H1 (cell line): ENCODE results near the gene ITGAE. TPM values are rescaled to one million over a fixed set of nuclear protein-coding genes. Genes with fewer than 3 reads are reported as not detected.

Experiments
- BACH1 ChIP-seq: IDR thresholded peaks from 2 replicates; pipeline ENCODE4 v1.6.1; 2012; ENCODE audit warnings: low read length, improper control_type of control experiment
- BRCA1 ChIP-seq: IDR thresholded peaks from 2 replicates; pipeline ENCODE4 v1.6.1; 2012; ENCODE audit warnings: low read depth, low read length, improper control_type of control experiment
- CBX5 ChIP-seq: fragments of 300-800, 300-1000 bp; sonication (generic); IDR thresholded peaks from 2 replicates; pipeline ENCODE4 v1.7.1; 2016; ENCODE audit warnings: antibody characterized with exemption, low read length, low read depth
- CBX8 ChIP-seq: fragments of 300-800, 300-1000 bp; sonication (generic); IDR thresholded peaks from 2 replicates; pipeline ENCODE4 v1.7.1; 2016; ENCODE audit warnings: low read depth, low read length, borderline replicate concordance
- HDAC2 ChIP-seq, 2 experiments: fragments of 300-600 bp in 1 of 2; sonication (generic) in 1 of 2; IDR thresholded peaks; 2 replicates each; pipeline ENCODE4 v1.6.1; 2011 to 2012; ENCODE audit warnings: low read depth in 2 of 2, low read length in 2 of 2, mild to moderate bottlenecking in 2 of 2, moderate library complexity in 2 of 2, borderline replicate concordance in 1 of 2, inconsistent platforms in 1 of 2
- JUN ChIP-seq: IDR thresholded peaks from 2 replicates; pipeline ENCODE4 v1.6.1; 2011; ENCODE audit warnings: low read depth, mild to moderate bottlenecking, improper control_type of control experiment, low read length
- JUND ChIP-seq: IDR thresholded peaks from 2 replicates; pipeline ENCODE4 v1.6.1; 2011; ENCODE audit warnings: mild to moderate bottlenecking, improper control_type of control experiment, low read length
- NRF1 ChIP-seq: IDR thresholded peaks from 2 replicates; pipeline ENCODE4 v1.6.1; 2011; ENCODE audit warnings: mild to moderate bottlenecking, low read depth, low read length, improper control_type of control experiment
- POU5F1 ChIP-seq: IDR thresholded peaks from 2 replicates; pipeline ENCODE4 v1.6.1; 2011; ENCODE audit warnings: low read depth, mild to moderate bottlenecking, low read length, moderate library complexity
- RAD21 ChIP-seq, 2 experiments: IDR thresholded peaks in 1 of 2; conservative IDR thresholded peaks in 1 of 2; 2 replicates each; pipeline ENCODE4 v1.6.1; 2011; ENCODE audit warnings: low read depth in 2 of 2, low read length in 2 of 2, improper control_type of control experiment in 1 of 2, inconsistent platforms in 1 of 2, mild to moderate bottlenecking in 1 of 2, moderate library complexity in 1 of 2
- RFX5 ChIP-seq: IDR thresholded peaks from 2 replicates; pipeline ENCODE4 v1.6.1; 2011; ENCODE audit warnings: low read depth, low read length, improper control_type of control experiment, borderline replicate concordance
- SIN3A ChIP-seq, 2 experiments: IDR thresholded peaks in 1 of 2; conservative IDR thresholded peaks in 1 of 2; 2 replicates each; pipeline ENCODE4 v1.6.1; 2011 to 2012; ENCODE audit warnings: low read length in 2 of 2, improper control_type of control experiment in 1 of 2, low read depth in 1 of 2, mild to moderate bottlenecking in 1 of 2
- SIRT6 ChIP-seq: IDR thresholded peaks from one replicate; pipeline ENCODE4 v1.7.1; 2012; ENCODE audit warnings: low read length, inconsistent platforms
- SIX5 ChIP-seq: IDR thresholded peaks from 2 replicates; pipeline ENCODE4 v1.6.1; 2011; ENCODE audit warnings: mild to moderate bottlenecking, low read depth, low read length
- SP2 ChIP-seq: IDR thresholded peaks from 2 replicates; pipeline ENCODE4 v1.6.1; 2012; ENCODE audit warnings: mild to moderate bottlenecking, low read length, inconsistent platforms
- SUZ12 ChIP-seq: fragments of 200-600 bp; sonication (generic); IDR thresholded peaks from 2 replicates; pipeline ENCODE4 v1.6.1; 2012; ENCODE audit warnings: mild to moderate bottlenecking, inconsistent platforms, low read length, moderate library complexity, mixed read lengths
- TAF7 ChIP-seq: optimal IDR thresholded peaks from 2 replicates; pipeline ENCODE3; 2011; ENCODE audit warnings: low read depth, mild to moderate bottlenecking, inconsistent platforms, low read length, moderate library complexity, borderline replicate concordance
- polyA plus RNA-seq, 7 experiments: library from polyadenylated mRNA; depleted of rRNA in 3 of 7; stranded (reverse) in 5 of 7; unstranded in 2 of 7; fragments of >200 nt in 5 of 7; fragments of 200-250 nt in 2 of 7; gene quantifications; 1 replicate in 5 of 7; 2 replicates in 1 of 7; 4 replicates in 1 of 7; pipeline versions ENCODE4 v1.2.1 to v1.2.3, GENCODE V29; 2011 to 2013; ENCODE audit warnings: missing spikeins in 2 of 7, mixed read lengths in 2 of 7
- total RNA-seq: library from RNA; stranded (reverse); fragmentation: NEBNext Ultra II Directional; extraction: Animal tissue kit (Norgen Biotek cat#: 25700); gene quantifications from 2 replicates; pipeline ENCODE4 v1.2.1, GENCODE V29; 2021
- TF ChIP-seq, protein P1 (sequence below): IDR thresholded peaks from 2 replicates; pipeline ENCODE4 v1.6.1; 2011; ENCODE audit warnings: low read depth, mild to moderate bottlenecking, low read length; ENCODE audit not compliant: insufficient read depth

The ITGAE gene
- total and polyA plus RNA-seq, 2 of the 8 experiments (the other 6 are each of a cell fraction or from before 2014, with no cell fraction given), result 23.2 to 43.1 TPM

DNA sequence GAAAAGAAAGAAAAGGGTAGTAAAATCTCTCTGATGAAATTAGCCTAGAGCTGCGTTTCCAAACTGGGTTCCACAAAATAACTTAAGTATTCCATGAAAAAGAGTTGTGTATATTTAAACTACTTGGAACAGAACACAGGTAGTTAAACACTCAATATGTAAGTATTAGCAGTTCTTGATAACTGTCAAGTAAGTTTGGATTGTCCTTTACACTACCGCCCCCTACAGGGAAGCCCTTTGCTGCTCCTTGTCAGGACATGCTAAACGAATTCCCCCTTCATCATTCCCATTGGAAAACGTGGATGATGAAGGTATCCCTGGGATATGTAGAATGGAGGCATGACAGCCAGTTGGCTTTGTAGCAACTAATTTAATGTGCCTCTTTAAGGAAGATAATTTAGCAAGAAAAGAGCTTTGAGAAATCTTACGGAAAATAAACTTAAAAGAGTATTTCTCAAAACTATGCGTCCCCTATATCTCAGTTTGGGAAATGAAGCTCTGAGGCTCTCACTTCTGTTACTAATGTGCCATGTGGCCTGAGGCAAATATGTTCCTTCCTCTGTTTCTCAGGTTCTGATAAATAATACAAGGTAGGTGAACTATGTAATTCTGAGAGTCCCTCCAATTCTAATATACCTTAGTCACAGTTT lies 26.3 kb upstream of the ITGAE start (continued):
- TF ChIP-seq RAD21 (IDR thresholded peaks at IDR 0.05 in 1 of 2, conservative IDR thresholded peaks at IDR 0.05 in 1 of 2; ENCODE audit: low read depth in 2 of 2, low read length in 2 of 2) (peak; percentile 70 to 76; a peak in 3 of 4 replicates), SIX5 (no peak), SUZ12 (no peak), BRCA1 (no peak), RFX5 (no peak), JUN (no peak), CBX5 (no peak), CBX8 (no peak), SIN3A (conservative IDR thresholded peaks at IDR 0.05 in 1 of 2, IDR thresholded peaks at IDR 0.05 in 1 of 2; ENCODE audit: low read depth in 1 of 2, low read length in 2 of 2) (peak in 1 of 2 experiments; percentile 61; a peak in 2 of 4 replicates), SP2 (no peak), JUND (no peak), SIRT6 (no peak), POU5F1 (no peak), BACH1 (no peak), NRF1 (no peak), TAF7 (no peak), HDAC2 (IDR thresholded peaks at IDR 0.05; ENCODE audit: borderline replicate concordance in 1 of 2, low read depth in 2 of 2, low read length in 2 of 2) (no peak)
- TF ChIP-seq, protein P1, sequence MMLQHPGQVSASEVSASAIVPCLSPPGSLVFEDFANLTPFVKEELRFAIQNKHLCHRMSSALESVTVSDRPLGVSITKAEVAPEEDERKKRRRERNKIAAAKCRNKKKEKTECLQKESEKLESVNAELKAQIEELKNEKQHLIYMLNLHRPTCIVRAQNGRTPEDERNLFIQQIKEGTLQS, result no peak
